Ovary (tissue), 9 donors: ENCODE data around the gene SFXN5. TPM values are rescaled to one million over a fixed set of nuclear protein-coding genes. Genes with fewer than 3 reads are reported as not detected.

Experiments
- DNase-seq, 5 donors: peaks; one replicate each; pipeline ENCODE4 v3.0.0-alpha.2; 2019 to 2020
- H3K27ac ChIP-seq, 2 donors: fragments of 200-600 bp; one replicate each; pipeline versions ENCODE4 v1.5.1 to v1.8.0; 2019 to 2022
- H3K27me3 ChIP-seq: fragments of 200-600 bp; one replicate; pipeline ENCODE4 v1.8.0; 2022
- H3K36me3 ChIP-seq: fragments of 200-600 bp; sonication (generic); one replicate; pipeline ENCODE4 v1.5.1; 2019
- H3K4me1 ChIP-seq: one replicate; pipeline ENCODE4 v1.8.1; 2013; ENCODE audit warnings: mild to moderate bottlenecking, moderate library complexity; ENCODE audit not compliant: insufficient read depth
- H3K4me3 ChIP-seq: fragments of 200-600 bp; sonication (generic); one replicate; pipeline ENCODE4 v1.5.1; 2017
- H3K9me3 ChIP-seq, 2 donors: fragments of 200-600 bp in 1 of 2; sonication (generic) in 1 of 2; one replicate each; pipeline versions ENCODE4 v1.5.1 to v1.8.1; 2013 to 2019; ENCODE audit warnings: mild to moderate bottlenecking in 1 of 2, moderate library complexity in 1 of 2
- CTCF ChIP-seq, 3 donors: fragments of 450-650 bp in 2 of 3; fragments of 200-600 bp in 1 of 3; IDR thresholded peaks; one replicate each; pipeline versions ENCODE4 v1.5.1 to v1.8.0; 2016 to 2022; ENCODE audit warnings: antibody characterized with exemption in 3 of 3, mild to moderate bottlenecking in 1 of 3
- EP300 ChIP-seq: sonication (generic); formaldehyde crosslinking; IDR thresholded peaks from one replicate; pipeline ENCODE4 v1.6.1; 2017; ENCODE audit warnings: antibody characterized with exemption
- POLR2A ChIP-seq: fragments of 450-650 bp; IDR thresholded peaks from one replicate; pipeline ENCODE4 v1.6.1; 2017; ENCODE audit warnings: antibody characterized with exemption, mild to moderate bottlenecking, moderate library complexity
- WGBS, 3 donors: extraction: QIAGEN DNeasy Blood & Tissue Kit in 1 of 3; methylation state at CpG; one replicate each; pipeline versions ENCODE4 v1.1.5 to v1.1.7; 2013 to 2017; 5-methylcytosine and 5-hydroxymethylcytosine counted together
- intact Hi-C, 4 donors: fragments of 100-400 bp; cut with DNase I; formaldehyde crosslinking; loops; one replicate each; pipeline versions ENCODE4 v1.11.0 to v1.15.1; 2022 to 2023
- polyA plus RNA-seq, 2 donors: library from polyadenylated mRNA; stranded (reverse); fragments of 200-250 nt in 1 of 2; fragments of 350-450 nt in 1 of 2; fragmentation: Illumina TruSeq in 1 of 2; extraction: RNeasy Lipid Tissue Mini Kit (QIAGEN cat#74804) in 1 of 2; gene quantifications; one replicate each; pipeline ENCODE4 v1.2.3, GENCODE V29; 2013 to 2014
- total RNA-seq, 7 donors: library from RNA; depleted of rRNA in 2 of 7; stranded (reverse); fragments of >200 nt in 2 of 7; fragmentation: NEBNext Ultra II Directional in 3 of 7; extraction: Animal tissue kit (Norgen Biotek cat#: 25700) in 3 of 7; gene quantifications; one replicate each; pipeline versions ENCODE4 v1.1.0 to v1.2.4, GENCODE V29; 2016 to 2023
- donor health status: DM: no; HTN: no; CAD: no; lungs with moderate emphysema.
- donor health status: DM: no; HTN: no; CAD: no.
- donor health status: Bipolar disorder and iron deficiency.
- donor health status: DM: yes; HTN: yes; CAD: no.
- donor health status: DM: no; HTN: no; CAD: no.
- donor health status: DM: yes; HTN: yes; CAD: no.

SFXN5 gene
- total and polyA plus RNA-seq, 9 donors = 4.3 to 19.3 (median 11.6) TPM

GRCh38 chr2:72951303-72952095 is 120.0 kb downstream of the SFXN5 start:
- no peaks in the 10 kb centered on the region for H3K36me3 ChIP-seq
- H3K4me3 ChIP-seq = no peak overlapping the region
- WGBS, 3 donors = 90 to 91% (median 90%) methylated on average over 7 to 8 of the region's 8 CpGs
- H3K9me3 ChIP-seq = no peaks in the 10 kb centered on the region
- DNase-seq = no peak
- H3K27me3 ChIP-seq = no peaks in the 10 kb centered on the region
- intact Hi-C loops = no loop called here
- TF ChIP-seq POLR2A (no peak), CTCF (IDR thresholded peaks at IDR 0.05) (no peak), EP300 (no peak)
- H3K4me1 ChIP-seq = no peaks in the 10 kb centered on the region
- no peak overlapping the region for H3K27ac ChIP-seq

GRCh38 chr2:72950558-72951255 is 120.8 kb downstream of the SFXN5 start:
- WGBS, 3 donors = 84 to 85% (median 84%) methylated on average over 13 of the region's 13 CpGs
- intact Hi-C loops = no loop called here

GRCh38 chr2:72949642-72950041 is 121.9 kb downstream of the SFXN5 start:
- H3K4me3 ChIP-seq = no peak overlapping the region
- no peaks in the 10 kb centered on the region for H3K9me3 ChIP-seq
- H3K27ac ChIP-seq = no peak overlapping the region
- intact Hi-C loops = no loop called here
- TF ChIP-seq POLR2A (no peak), EP300 (no peak), CTCF (IDR thresholded peaks at IDR 0.05) (no peak)
- H3K36me3 ChIP-seq = no peaks in the 10 kb centered on the region
- 88 to 91% (median 89%) methylated on average over 4 of the region's 4 CpGs for WGBS, 3 donors
- DNase-seq = no peak
- H3K4me1 ChIP-seq = no peaks in the 10 kb centered on the region
- no peaks in the 10 kb centered on the region for H3K27me3 ChIP-seq

More at GRCh38 chr2:72950558-72951255, 120.8 kb downstream of the SFXN5 start:
- Histone ChIP-seq H3K9me3 (no peaks in the 10 kb centered on the region), H3K27me3 (no peaks in the 10 kb centered on the region), H3K36me3 (no peaks in the 10 kb centered on the region), H3K27ac (no peak overlapping the region), H3K4me1 (no peaks in the 10 kb centered on the region), H3K4me3 (no peak overlapping the region)
- TF ChIP-seq POLR2A (no peak), CTCF (IDR thresholded peaks at IDR 0.05) (no peak), EP300 (no peak)
- DNase-seq = no peak

GRCh38 chr2:72949045-72949444 is 122.5 kb downstream of the SFXN5 start:
- DNase-seq = no peak
- intact Hi-C loops = no loop called here
- no peaks in the 10 kb centered on the region for H3K9me3 ChIP-seq
- H3K4me3 ChIP-seq = no peak overlapping the region
- no peaks in the 10 kb centered on the region for H3K36me3 ChIP-seq
- H3K27ac ChIP-seq = no peak overlapping the region
- no peaks in the 10 kb centered on the region for H3K4me1 ChIP-seq
- WGBS, 3 donors = 95 to 98% (median 96%) methylated on average over 2 of the region's 2 CpGs
- no peak for TF ChIP-seq EP300
- no peaks in the 10 kb centered on the region for H3K27me3 ChIP-seq
